ENCODE measurements around the gene ARV1. TPM values are rescaled to one million over a fixed set of nuclear protein-coding genes. Genes with fewer than 3 reads are reported as not detected.

Gene ARV1
- total RNA-seq, 1 experiment from 2014 or later = 8.0 TPM

- no CpG with 5 or more reads among the region's 5 CpGs for WGBS (ENCODE audit: extremely low coverage, insufficient read length, low lambda C conversion rate)
- Mint-ChIP-seq H3K9me3 (peaks cover 5 to 7% of the 10 kb centered on the region in 2 experiments; a peak in 3 of 5 replicates), H3K27ac (no peak overlapping the region), H3K36me3 (ENCODE audit: insufficient read depth in 1 of 3, low read depth in 3 of 3) (no peaks in the 10 kb centered on the region), H3K4me3 (no peak overlapping the region), H3K27me3 (ENCODE audit: low read depth) (peaks cover 29% of the 10 kb centered on the region), H3K4me1 (no peaks in the 10 kb centered on the region)
- H2BK15ac ChIP-seq (ENCODE audit: low read depth, low read length) = no peak overlapping the region
- H3K23me2 ChIP-seq (ENCODE audit: insufficient read length, low read depth, low read length, poor library complexity, severe bottlenecking) = no peaks in the 10 kb centered on the region
- H3K56ac ChIP-seq (ENCODE audit: insufficient read length, low read depth, low read length) = no peak overlapping the region
- no peak overlapping the region for H2AK5ac ChIP-seq (ENCODE audit: insufficient read length, low read length)
- TF ChIP-seq, protein P1, sequence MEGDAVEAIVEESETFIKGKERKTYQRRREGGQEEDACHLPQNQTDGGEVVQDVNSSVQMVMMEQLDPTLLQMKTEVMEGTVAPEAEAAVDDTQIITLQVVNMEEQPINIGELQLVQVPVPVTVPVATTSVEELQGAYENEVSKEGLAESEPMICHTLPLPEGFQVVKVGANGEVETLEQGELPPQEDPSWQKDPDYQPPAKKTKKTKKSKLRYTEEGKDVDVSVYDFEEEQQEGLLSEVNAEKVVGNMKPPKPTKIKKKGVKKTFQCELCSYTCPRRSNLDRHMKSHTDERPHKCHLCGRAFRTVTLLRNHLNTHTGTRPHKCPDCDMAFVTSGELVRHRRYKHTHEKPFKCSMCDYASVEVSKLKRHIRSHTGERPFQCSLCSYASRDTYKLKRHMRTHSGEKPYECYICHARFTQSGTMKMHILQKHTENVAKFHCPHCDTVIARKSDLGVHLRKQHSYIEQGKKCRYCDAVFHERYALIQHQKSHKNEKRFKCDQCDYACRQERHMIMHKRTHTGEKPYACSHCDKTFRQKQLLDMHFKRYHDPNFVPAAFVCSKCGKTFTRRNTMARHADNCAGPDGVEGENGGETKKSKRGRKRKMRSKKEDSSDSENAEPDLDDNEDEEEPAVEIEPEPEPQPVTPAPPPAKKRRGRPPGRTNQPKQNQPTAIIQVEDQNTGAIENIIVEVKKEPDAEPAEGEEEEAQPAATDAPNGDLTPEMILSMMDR (conservative IDR thresholded peaks at IDR 0.05) = no peak
- H4K20me1 ChIP-seq (ENCODE audit: control insufficient read depth, insufficient read depth, insufficient read length) = no peaks in the 10 kb centered on the region
- no peak overlapping the region for H2BK12ac ChIP-seq (ENCODE audit: insufficient read length, low read depth, low read length)
- no peak overlapping the region for H3K18ac ChIP-seq (ENCODE audit: insufficient read length, low read depth, low read length)
- no peaks in the 10 kb centered on the region for H3K79me2 ChIP-seq (ENCODE audit: insufficient read depth, low read length)
- no peak overlapping the region for H4K91ac ChIP-seq (ENCODE audit: insufficient read length, low read depth, low read length)
- no peak overlapping the region for H2BK120ac ChIP-seq (ENCODE audit: low read depth, low read length, poor library complexity, severe bottlenecking)
- no peak overlapping the region for H3K4ac ChIP-seq (ENCODE audit: low read depth, low read length)
- no peak overlapping the region for H2BK5ac ChIP-seq (ENCODE audit: insufficient read length, low read length)
- no peak overlapping the region for H3K23ac ChIP-seq (ENCODE audit: insufficient read length, low read depth, low read length)
- no peak overlapping the region for H2AFZ ChIP-seq (ENCODE audit: low read length)
- DNase-seq = no peak
- no peak overlapping the region for H3T11ph ChIP-seq (ENCODE audit: low read length)
- no peak overlapping the region for H3K27ac ChIP-seq (ENCODE audit: insufficient read length, low read depth, low read length)
- H3K4me2 ChIP-seq (ENCODE audit: insufficient read depth, insufficient read length, low read length) = no peak overlapping the region
- no peaks in the 10 kb centered on the region for H3K9me3 ChIP-seq (ENCODE audit: control insufficient read depth, low read depth, low read length)
- H4K8ac ChIP-seq (replicated peaks; ENCODE audit: insufficient read length, low read depth, low read length) = no peak overlapping the region
- H4K5ac ChIP-seq (ENCODE audit: insufficient read length, low read depth, low read length) = no peak overlapping the region
- H3K4me1 ChIP-seq (ENCODE audit: insufficient read depth, low read length) = no peaks in the 10 kb centered on the region
- no peak overlapping the region for H2BK20ac ChIP-seq (ENCODE audit: low read depth, low read length, poor library complexity, severe bottlenecking)
- no peak overlapping the region for H3K14ac ChIP-seq (ENCODE audit: insufficient read depth, low read length)
- no peaks in the 10 kb centered on the region; the same call in 1 of the 2 replicates for H3K27me3 ChIP-seq (ENCODE audit: insufficient read depth, low read length)
- H3K79me1 ChIP-seq (ENCODE audit: insufficient read depth, low read depth, low read length, poor library complexity, severe bottlenecking) = no peaks in the 10 kb centered on the region
- no peak overlapping the region for H3K9ac ChIP-seq (ENCODE audit: extremely low read depth, insufficient read length, low read length)
These were observed 33.1 kb downstream of the ARV1 start for GRCh38 chr1:231011963-231012362.
